Measurements from ENCODE around the gene GDI2.
"Not testable (repeated sequence)": the region's sequence is repeated elsewhere in the genome, so short reads cannot be mapped to it uniquely, and the experiment has no call there.

The GDI2 gene

DNA sequence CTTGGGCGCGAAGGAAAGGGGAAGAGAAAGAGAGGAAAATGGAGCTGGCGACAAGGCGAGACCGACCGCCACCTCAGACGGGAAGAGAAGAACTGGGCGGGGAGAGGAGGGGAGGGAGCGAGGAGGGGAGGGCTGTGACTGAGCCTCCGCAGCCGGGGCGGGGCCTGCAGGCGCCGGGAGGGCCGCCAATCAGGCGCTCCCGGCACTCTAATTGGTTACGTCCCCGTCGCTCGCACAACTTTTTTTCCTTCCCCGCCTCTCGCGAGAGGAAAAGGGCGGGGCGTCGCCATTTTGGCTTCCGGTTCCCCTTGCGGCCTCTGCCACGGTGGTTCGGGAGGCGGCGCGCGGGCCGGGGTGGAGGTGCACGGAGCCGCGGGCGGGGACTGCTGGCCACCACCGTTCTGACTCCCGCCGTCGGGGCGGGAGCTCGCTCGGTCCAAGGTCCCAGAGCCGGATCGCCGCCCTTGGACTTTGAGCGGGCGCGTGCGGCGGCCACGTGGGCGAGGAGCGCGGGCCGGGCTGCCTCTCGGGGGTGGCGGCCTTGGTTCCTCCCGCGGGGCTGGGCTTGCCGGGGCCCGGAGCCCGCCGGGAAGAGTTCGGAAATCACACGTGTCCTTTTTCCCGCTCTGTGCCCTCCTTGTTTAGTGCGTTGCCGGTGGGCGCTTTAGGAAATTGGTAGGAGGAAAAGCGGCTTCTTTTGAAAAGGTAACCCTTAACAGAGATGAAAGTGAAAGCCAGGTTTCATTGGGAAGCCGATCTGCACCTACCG is at the start of gene GDI2:
Gene GDI2 (minus strand): TSS at position 94 of the 769 bp plus-strand sequence. CDS start 176 bp downstream, outside the sequence.
- peak; percentile 97 for DNase-seq

GRCh38 chr10:5862360-5862961 is 49.2 kb upstream of the GDI2 start:
- no peak for DNase-seq

- DNase-seq: no peak
These were observed 46.8 kb upstream of the GDI2 start for GRCh38 chr10:5860066-5860465.

DNA sequence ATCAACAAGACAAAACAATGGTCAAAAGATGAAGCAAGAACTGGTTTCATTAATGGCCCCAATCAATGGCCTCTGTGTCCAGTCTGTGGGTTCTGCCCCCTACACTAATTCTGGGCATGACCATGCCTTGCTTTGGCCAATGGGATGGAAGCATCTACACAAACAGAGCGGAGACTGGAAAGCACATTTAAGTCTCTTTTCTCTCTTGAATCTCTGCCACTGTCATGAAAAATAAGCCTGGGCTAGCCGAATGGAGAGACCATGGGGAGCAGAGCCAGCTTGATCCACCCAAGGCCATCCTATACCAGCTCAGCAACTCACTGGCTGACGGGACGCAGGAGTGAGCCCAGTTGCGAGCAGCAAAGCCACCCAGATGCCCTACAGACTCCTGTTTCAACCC is 45.6 kb upstream of the GDI2 start:
- DNase-seq: no peak

DNA sequence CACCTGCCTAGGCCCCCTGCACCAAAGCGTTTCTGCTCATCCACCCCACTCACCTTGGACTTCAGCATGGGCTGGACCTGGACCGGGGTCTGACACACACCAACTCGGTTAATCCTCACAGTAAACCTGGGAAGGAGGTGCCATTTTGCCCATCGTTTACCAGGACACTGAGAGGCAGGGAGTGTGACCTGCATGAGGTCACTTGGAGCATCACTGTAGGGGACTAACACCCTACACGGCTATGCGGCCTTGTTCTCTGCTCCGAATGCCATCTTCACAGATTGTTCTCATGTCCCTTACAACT is 43.4 kb upstream of the GDI2 start:
- DNase-seq: no peak

DNA sequence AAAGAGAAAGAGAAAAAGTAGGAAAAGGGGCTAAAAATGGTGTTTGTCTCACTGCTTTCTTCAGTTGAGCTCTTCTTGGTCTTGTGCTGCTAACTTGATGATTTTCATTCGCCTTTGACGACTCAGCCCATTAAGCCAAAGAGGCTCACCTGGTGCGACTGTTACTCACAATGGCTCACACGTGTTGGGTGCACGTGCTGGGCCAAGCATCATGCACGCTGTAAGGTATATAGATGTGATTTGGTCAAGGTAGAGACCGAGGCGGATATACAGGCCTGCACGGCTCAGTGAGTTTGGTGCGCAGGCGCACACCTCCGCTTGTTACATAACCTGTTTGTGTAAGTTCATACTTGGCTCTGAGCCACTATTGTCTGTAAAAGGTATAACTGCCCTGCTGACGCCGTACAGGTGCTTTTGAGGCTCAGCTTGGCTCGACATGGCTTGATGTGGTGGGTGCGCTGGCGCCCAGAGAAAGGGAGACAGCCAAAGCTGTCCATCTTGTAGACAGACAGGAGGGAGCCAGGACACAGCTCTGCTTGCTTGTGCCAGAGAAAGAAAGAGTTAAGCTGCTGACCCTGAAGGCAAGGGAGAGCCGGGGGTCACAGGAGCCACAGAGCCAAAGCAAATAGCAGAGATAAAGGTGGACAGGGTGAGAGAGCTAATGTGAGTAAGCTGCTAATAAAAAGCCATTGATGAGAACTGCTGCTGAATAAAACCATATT is 42.9 kb upstream of the GDI2 start:
- DNase-seq: no peak

- DNase-seq: no peak
These were observed 40.9 kb upstream of the GDI2 start for GRCh38 chr10:5854131-5854475.

- DNase-seq: not testable (repeated sequence)
These were observed 33.4 kb upstream of the GDI2 start for GRCh38 chr10:5846667-5847066.

DNA sequence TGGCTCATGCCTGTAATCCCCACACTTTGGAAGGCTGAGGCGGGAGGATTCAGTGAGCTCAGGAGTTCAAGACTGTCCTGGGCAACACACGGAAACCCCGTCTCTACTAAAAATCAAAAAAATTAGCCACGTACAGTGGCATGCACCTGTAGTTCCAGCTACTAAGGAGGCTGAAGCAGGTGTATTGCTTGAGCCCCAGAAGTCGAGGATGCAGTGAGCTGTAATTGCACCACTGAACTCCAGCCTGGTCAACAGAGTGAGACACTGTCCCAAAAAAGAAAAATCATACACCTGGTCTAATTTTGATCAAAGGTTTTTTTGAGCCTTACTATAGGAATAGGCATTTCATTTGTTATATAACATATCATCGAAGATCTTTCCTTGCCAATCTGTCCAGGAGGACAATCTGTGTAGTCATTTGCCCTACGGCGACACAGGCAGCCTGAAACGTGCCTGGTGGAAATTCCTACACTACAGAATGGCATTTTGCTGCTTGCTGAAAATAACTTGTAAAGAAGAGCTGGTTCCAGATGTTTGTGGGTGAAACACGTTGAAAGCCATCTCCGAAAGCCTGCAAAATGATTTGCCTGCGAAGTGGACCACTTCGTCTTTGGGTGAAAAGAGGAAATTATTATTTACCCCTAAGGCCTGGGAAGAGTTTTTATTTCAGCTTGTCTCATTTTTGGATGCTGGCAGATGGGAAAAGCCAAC is 31.3 kb upstream of the GDI2 start:
- DNase-seq: no peak

DNA sequence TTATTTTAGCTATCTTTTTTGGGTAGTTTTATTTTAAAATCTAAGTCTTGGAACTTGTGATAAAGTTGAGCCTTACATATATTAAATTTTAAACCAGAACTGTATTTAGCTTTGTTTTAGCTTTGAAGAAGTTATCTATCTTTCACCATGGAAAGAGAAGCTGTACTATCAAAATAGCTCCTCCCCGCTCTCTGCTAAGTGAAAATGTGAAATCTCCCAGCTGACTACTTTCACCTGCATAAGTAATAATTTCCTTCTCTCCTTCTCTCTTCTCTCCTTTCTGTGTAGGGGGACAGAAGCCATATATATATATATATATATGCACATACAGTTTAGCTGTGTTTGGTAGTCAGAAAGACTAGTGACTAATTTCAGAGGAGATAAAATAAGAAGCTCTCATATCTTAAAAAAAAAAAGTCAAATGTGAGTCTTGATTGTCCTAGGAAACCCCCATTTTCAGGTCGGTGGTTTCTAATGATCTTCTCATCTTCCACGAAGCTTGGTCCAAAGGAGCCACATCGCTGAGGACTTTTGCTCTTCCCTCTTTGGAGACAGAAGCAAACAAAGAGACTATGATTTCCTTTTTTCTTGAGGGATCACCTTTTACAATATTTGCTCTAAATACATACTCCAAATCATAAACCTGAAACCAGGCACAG is 30.6 kb upstream of the GDI2 start:
- no peak for DNase-seq

DNA sequence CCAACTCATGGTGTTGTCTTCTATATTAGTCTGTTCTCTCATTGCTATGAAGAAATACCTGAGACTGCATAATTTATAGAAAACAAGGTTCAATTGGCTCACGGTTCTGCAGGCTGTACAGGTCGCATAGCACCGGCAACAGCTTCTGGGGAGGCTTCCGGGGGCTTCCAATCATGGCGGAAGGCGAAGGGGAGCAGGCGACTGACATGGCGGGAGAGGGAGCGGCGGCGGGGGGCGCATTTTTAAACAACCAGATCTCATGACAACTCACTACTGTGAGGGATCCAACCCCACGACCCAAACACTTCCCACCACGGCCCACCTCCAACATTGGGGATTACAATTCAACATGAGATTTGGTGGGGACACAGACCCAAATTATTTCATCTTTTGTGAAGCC is 28.7 kb upstream of the GDI2 start:
- DNase-seq: no peak

- DNase-seq: no peak
These were observed 27.4 kb upstream of the GDI2 start for GRCh38 chr10:5840314-5841307.

- not testable (repeated sequence) for DNase-seq
These were observed 22.9 kb upstream of the GDI2 start for GRCh38 chr10:5836181-5836580.

DNA sequence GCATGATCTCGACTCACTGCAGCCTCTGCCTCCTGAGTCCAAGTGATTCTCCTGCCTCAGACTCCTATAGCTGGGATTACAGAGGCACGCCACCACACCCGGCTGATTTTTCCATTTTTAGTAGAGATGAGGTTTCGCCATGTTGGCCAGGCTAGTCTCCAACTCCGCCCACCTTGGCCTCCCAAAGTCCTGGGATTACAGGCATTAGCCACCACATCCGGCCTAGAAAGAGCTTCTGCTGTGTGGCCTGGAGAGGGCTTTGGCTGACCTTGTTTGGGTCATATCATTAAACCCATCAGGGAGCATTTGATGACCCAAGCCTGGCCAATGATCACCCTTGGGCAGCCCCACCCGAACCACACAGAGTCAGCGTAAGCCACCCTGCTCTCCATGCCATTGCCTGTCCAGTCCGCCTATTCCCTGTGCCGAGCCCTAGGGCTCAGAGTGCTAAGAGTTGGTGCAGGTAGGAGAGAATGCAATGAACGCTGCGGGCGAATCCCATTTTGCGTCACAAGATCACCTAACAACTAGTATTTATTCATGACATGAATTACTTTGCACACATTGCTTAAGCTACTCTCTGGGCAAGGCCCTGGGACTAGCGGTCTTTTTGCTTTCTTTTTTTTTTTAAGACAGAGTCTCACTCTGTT is 22.3 kb upstream of the GDI2 start:
- no peak for DNase-seq

- no peak for DNase-seq
These were observed 20.6 kb upstream of the GDI2 start for GRCh38 chr10:5833814-5834213.

- no peak for DNase-seq
These were observed 19.7 kb upstream of the GDI2 start for GRCh38 chr10:5832946-5833345.

GRCh38 chr10:5831446-5831782 is 18.2 kb upstream of the GDI2 start:
- DNase-seq: no peak

- DNase-seq: no peak
These were observed 17.6 kb upstream of the GDI2 start for GRCh38 chr10:5830629-5831445.

GRCh38 chr10:5829267-5829666 is 16.0 kb upstream of the GDI2 start:
- no peak for DNase-seq

- no peak for DNase-seq
These were observed 15.5 kb upstream of the GDI2 start for GRCh38 chr10:5828725-5829124.

- DNase-seq: no peak
These were observed 14.6 kb upstream of the GDI2 start for GRCh38 chr10:5827841-5828240.

Data from CD4-positive, alpha-beta T cell treated with Interleukin-6 for 4 hours (primary cell).